ENCODE measurements around the gene TAF11L13. TPM values are rescaled to one million over a fixed set of nuclear protein-coding genes. Genes with fewer than 3 reads are reported as not detected.

Gene TAF11L13
- total RNA-seq, 1 experiment from 2014 or later: not detected

GRCh38 chr5:17678751-17679324 lies 47.0 kb downstream of the TAF11L13 start (continued):
- no peak for TF ChIP-seq TCF7 (CRISPR knock-in tag; IDR thresholded peaks at IDR 0.05; ENCODE audit: low read depth)
- no peak for TF ChIP-seq ELF4 (CRISPR knock-in tag; IDR thresholded peaks at IDR 0.05; ENCODE audit: low read depth)

GRCh38 chr5:17679597-17680203 lies 47.8 kb downstream of the TAF11L13 start:
- CTCF ChIA-PET: no interaction called here

GRCh38 chr5:17680737-17681136 lies 48.8 kb downstream of the TAF11L13 start:
- Mint-ChIP-seq H3K27ac (no peak overlapping the region), H3K27me3 (ENCODE audit: low read depth) (no peaks in the 10 kb centered on the region)
- TF ChIP-seq ZNF121 (CRISPR knock-in tag; IDR thresholded peaks at IDR 0.05) (no peak), HMGXB4 (CRISPR knock-in tag; IDR thresholded peaks at IDR 0.05) (no peak), IRF1 (CRISPR knock-in tag; IDR thresholded peaks at IDR 0.05) (no peak), E2F5 (CRISPR knock-in tag; IDR thresholded peaks at IDR 0.05) (no peak), GTF2I (CRISPR knock-in tag; conservative IDR thresholded peaks at IDR 0.05) (no peak), JAZF1 (CRISPR knock-in tag; IDR thresholded peaks at IDR 0.05) (no peak), ARID4B (CRISPR knock-in tag; IDR thresholded peaks at IDR 0.05; ENCODE audit: borderline replicate concordance) (no peak), GABPB1 (CRISPR knock-in tag; IDR thresholded peaks at IDR 0.05) (no peak)

More at GRCh38 chr5:17679597-17680203, 47.8 kb downstream of the TAF11L13 start:
- no peak for ATAC-seq
- Mint-ChIP-seq H3K9me3 (no peaks in the 10 kb centered on the region), H3K27ac (no peak overlapping the region), H3K4me3 (no peak overlapping the region), H3K27me3 (ENCODE audit: low read depth) (no peaks in the 10 kb centered on the region), H3K4me1 (no peaks in the 10 kb centered on the region), H3K36me3 (no peaks in the 10 kb centered on the region)
- TF ChIP-seq ZBTB21 (CRISPR knock-in tag; IDR thresholded peaks at IDR 0.05; ENCODE audit: borderline replicate concordance): no peak
- TF ChIP-seq ZNF425 (CRISPR knock-in tag; conservative IDR thresholded peaks at IDR 0.05): no peak
- no peak for TF ChIP-seq NR3C1 (CRISPR knock-in tag; conservative IDR thresholded peaks at IDR 0.05; ENCODE audit: low read depth)
- no peak for TF ChIP-seq MAX (CRISPR knock-in tag; IDR thresholded peaks at IDR 0.05)
- no peak for TF ChIP-seq MXD4 (CRISPR knock-in tag; IDR thresholded peaks at IDR 0.05; ENCODE audit: borderline replicate concordance)
- TF ChIP-seq RORB (CRISPR knock-in tag; IDR thresholded peaks at IDR 0.05): no peak
- TF ChIP-seq NFYB (CRISPR knock-in tag; conservative IDR thresholded peaks at IDR 0.05; ENCODE audit: low read depth): no peak
- TF ChIP-seq CREM (CRISPR knock-in tag; IDR thresholded peaks at IDR 0.05): no peak
- TF ChIP-seq FOXP4 (CRISPR knock-in tag; IDR thresholded peaks at IDR 0.05): no peak
- no peak for DNase-seq (ENCODE audit: low spot score)
- POLR2A ChIA-PET: no interaction called here

More at GRCh38 chr5:17680737-17681136, 48.8 kb downstream of the TAF11L13 start:
- Mint-ChIP-seq H3K4me1 (no peaks in the 10 kb centered on the region), H3K9me3 (no peaks in the 10 kb centered on the region), H3K4me3 (no peak overlapping the region), H3K36me3 (no peaks in the 10 kb centered on the region)
- ATAC-seq (no peak), DNase-seq (ENCODE audit: low spot score) (no peak)
- POLR2A ChIA-PET: no interaction called here
- CTCF ChIA-PET: no interaction called here
